HEK293 (cell line): Measurements from ENCODE around the gene ERAP2.

ENCODE experiments used
- CTCF ChIA-PET: fragments of 350-600 bp; formaldehyde crosslinking; extraction: SDS; loops from one replicate; lab custom pipeline; 2021; ENCODE audit warnings: antibody characterized with exemption; lab: Yijun Ruan, JAX
- POLR2A ChIA-PET: fragments of 300-600 bp; formaldehyde crosslinking; extraction: SDS; loops from one replicate; lab custom pipeline; 2020; ENCODE audit warnings: antibody characterized with exemption, inconsistent platforms; lab: Yijun Ruan, JAX
- H3K27ac ChIP-seq: fragments of 200-500 bp; sonication (Bioruptor generic); 2 replicates; pipeline ENCODE4 v1.5.1; 2014; ENCODE audit warnings: low read depth, low read length, control low read depth, inconsistent platforms; ENCODE audit errors: extremely low read depth
- H3K36me3 ChIP-seq, 2 experiments: fragments of 200-500 bp in 1 of 2; sonication (Bioruptor generic) in 1 of 2; 1 replicate in 1 of 2; 2 replicates in 1 of 2; pipeline ENCODE4 v1.5.1; 2014 to 2017; ENCODE audit warnings: inconsistent platforms in 2 of 2, low read length in 2 of 2; ENCODE audit not compliant: control insufficient read depth in 2 of 2, insufficient read depth in 1 of 2
- H3K4me1 ChIP-seq: fragments of 200-500 bp; sonication (Bioruptor generic); 2 replicates; pipeline ENCODE4 v1.5.1; 2014; ENCODE audit warnings: mild to moderate bottlenecking, low read length, inconsistent platforms; ENCODE audit not compliant: control insufficient read depth, insufficient read depth
- H3K4me3 ChIP-seq: 2 replicates; pipeline ENCODE4 v1.5.1; 2011; ENCODE audit warnings: low read depth, mild to moderate bottlenecking, control low read depth, low read length, moderate library complexity
- H3K9me3 ChIP-seq: fragments of 200-500 bp; sonication (Bioruptor generic); 2 replicates; pipeline ENCODE4 v1.5.1; 2014; ENCODE audit warnings: low read depth, low read length, inconsistent platforms; ENCODE audit not compliant: control insufficient read depth, insufficient read depth
- AEBP2 ChIP-seq: fragments of 450-650 bp; formaldehyde crosslinking; IDR thresholded peaks from 2 replicates; pipeline ENCODE4 v1.5.1; 2016; ENCODE audit warnings: missing biosample characterization, missing genetic modification characterization, borderline replicate concordance
- GLI2 ChIP-seq: fragments of 450-650 bp; formaldehyde crosslinking; IDR thresholded peaks from 2 replicates; pipeline ENCODE4; 2017; ENCODE audit warnings: missing biosample characterization, missing genetic modification characterization, low read depth, borderline replicate concordance
- HOXC10 ChIP-seq: sonication (generic); formaldehyde crosslinking; IDR thresholded peaks from 2 replicates; pipeline ENCODE4 v1.8.1; 2023; ENCODE audit warnings: mild to moderate bottlenecking, missing genetic modification reagents
- KLF7 ChIP-seq: fragments of 450-650 bp; formaldehyde crosslinking; IDR thresholded peaks from 2 replicates; pipeline ENCODE4 v1.5.1; 2016; ENCODE audit warnings: missing biosample characterization, missing genetic modification characterization, borderline replicate concordance
- MYNN ChIP-seq: fragments of 450-650 bp; formaldehyde crosslinking; IDR thresholded peaks from 2 replicates; pipeline ENCODE4 v1.5.1; 2016; ENCODE audit warnings: missing biosample characterization, missing genetic modification characterization, borderline replicate concordance
- OSR2 ChIP-seq: fragments of 450-650 bp; formaldehyde crosslinking; IDR thresholded peaks from 2 replicates; pipeline ENCODE4 v1.5.1; 2016; ENCODE audit warnings: missing biosample characterization, missing genetic modification characterization
- PRDM1 ChIP-seq: fragments of 450-650 bp; formaldehyde crosslinking; IDR thresholded peaks from 2 replicates; pipeline ENCODE4; 2016; ENCODE audit warnings: missing biosample characterization, missing genetic modification characterization
- REPIN1 ChIP-seq: fragments of 450-650 bp; formaldehyde crosslinking; IDR thresholded peaks from 2 replicates; pipeline ENCODE4 v1.5.1; 2017; ENCODE audit warnings: missing biosample characterization, missing genetic modification characterization, low read depth
- ZBTB10 ChIP-seq: fragments of 450-650 bp; formaldehyde crosslinking; IDR thresholded peaks from 2 replicates; pipeline ENCODE4 v1.5.1; 2016; ENCODE audit warnings: missing biosample characterization, missing genetic modification characterization
- ZFHX2 ChIP-seq: fragments of 450-650 bp; formaldehyde crosslinking; conservative IDR thresholded peaks from 2 replicates; pipeline ENCODE4 v1.5.1; 2016; ENCODE audit warnings: missing biosample characterization, missing genetic modification characterization
- ZNF10 ChIP-seq: fragments of 450-650 bp; formaldehyde crosslinking; IDR thresholded peaks from 2 replicates; pipeline ENCODE4 v1.5.1; 2017; ENCODE audit warnings: missing biosample characterization, missing genetic modification characterization
- ZNF138 ChIP-seq: fragments of 450-650 bp; formaldehyde crosslinking; IDR thresholded peaks from 2 replicates; pipeline ENCODE4 v1.5.1; 2016; ENCODE audit warnings: missing biosample characterization, missing genetic modification characterization, borderline replicate concordance
- ZNF473 ChIP-seq: fragments of 450-650 bp; formaldehyde crosslinking; IDR thresholded peaks from 2 replicates; pipeline ENCODE4 v1.5.1; 2017; ENCODE audit warnings: missing biosample characterization, missing genetic modification characterization
- ZNF585B ChIP-seq: fragments of 450-650 bp; formaldehyde crosslinking; IDR thresholded peaks from 2 replicates; pipeline ENCODE4 v1.5.1; 2016; ENCODE audit warnings: missing biosample characterization, missing genetic modification characterization
- ZNF670 ChIP-seq: fragments of 450-650 bp; formaldehyde crosslinking; IDR thresholded peaks from 2 replicates; pipeline ENCODE4 v1.5.1; 2016; ENCODE audit warnings: missing biosample characterization, missing genetic modification characterization, low read depth
- ZNF768 ChIP-seq: fragments of 450-650 bp; formaldehyde crosslinking; IDR thresholded peaks from 2 replicates; pipeline ENCODE4 v1.5.1; 2018; ENCODE audit warnings: missing biosample characterization, mild to moderate bottlenecking, missing genetic modification characterization
- ZSCAN30 ChIP-seq: fragments of 450-650 bp; IDR thresholded peaks from 2 replicates; pipeline ENCODE4 v1.5.1; 2018; ENCODE audit warnings: missing biosample characterization, mild to moderate bottlenecking, missing genetic modification characterization, moderate library complexity
- TF ChIP-seq, protein P1 (sequence below): fragments of 450-650 bp; formaldehyde crosslinking; optimal IDR thresholded peaks from 2 replicates; pipeline ENCODE3; 2016; ENCODE audit warnings: missing biosample characterization, mild to moderate bottlenecking, missing genetic modification characterization
- TF ChIP-seq, protein P2 (sequence below): fragments of 450-650 bp; formaldehyde crosslinking; IDR thresholded peaks from 2 replicates; pipeline ENCODE4 v1.5.1; 2016; ENCODE audit warnings: missing biosample characterization, missing genetic modification characterization, borderline replicate concordance
- TF ChIP-seq, protein P3 (sequence below): fragments of 450-650 bp; formaldehyde crosslinking; IDR thresholded peaks from 2 replicates; pipeline ENCODE4 v1.5.1; 2016; ENCODE audit warnings: missing biosample characterization, missing genetic modification characterization

ERAP2 gene

DNA sequence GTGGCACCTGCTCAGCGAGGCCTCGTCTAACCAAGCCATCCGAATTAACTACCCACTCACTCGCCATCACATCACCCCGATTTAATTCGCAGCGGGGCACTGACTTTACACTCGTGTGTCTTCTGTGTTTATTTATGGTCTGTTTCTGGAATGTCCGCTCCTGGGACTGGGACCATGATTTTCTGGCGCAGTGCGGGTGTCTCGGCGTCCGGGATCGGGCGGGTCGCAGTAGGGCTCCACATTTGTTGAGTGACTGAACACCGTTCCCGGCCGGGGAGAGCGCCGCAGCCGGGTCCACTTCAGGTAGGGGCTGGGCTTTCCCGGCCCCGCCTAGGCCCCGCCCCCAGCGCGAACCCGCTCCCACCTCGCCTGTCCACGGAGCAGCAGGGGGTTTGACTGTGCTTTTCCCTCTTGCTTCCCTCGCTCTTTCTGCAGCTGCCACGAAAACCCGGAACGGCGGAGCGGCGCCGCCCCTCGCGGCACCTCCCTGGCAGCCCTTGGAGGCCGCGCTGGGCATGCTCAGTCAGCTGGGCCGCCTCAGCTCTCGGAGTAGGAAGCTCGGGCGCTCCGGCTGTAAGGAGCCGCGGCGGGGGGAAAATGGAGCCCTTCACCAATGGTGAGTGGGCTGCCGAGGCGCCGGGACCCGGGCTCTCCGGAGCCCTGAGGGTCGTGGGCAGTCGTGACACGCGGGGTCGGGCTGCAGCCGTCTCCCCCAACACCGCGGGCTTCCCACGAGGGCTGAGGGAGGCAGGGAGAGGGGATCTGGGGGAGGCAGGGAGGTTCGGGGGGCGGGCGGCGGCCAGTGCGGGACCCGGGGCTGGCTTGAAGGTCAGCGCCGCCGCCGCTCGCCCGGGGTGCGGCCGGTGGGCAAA, 59.5 kb downstream of the ERAP2 start, which contains the start of gene LNPEP:
TSS of gene LNPEP (plus strand) at position 522 of the 872 bp plus-strand sequence. CDS start at position 598, 76 bp downstream.
- H3K36me3 ChIP-seq: no peaks in the 10 kb centered on the region
- no peaks in the 10 kb centered on the region for H3K9me3 ChIP-seq
- POLR2A ChIA-PET: interaction anchor here (0.6 to 1.2 kb wide), 11 partner anchors 27 to 1999 kb away, joined by 3 to 8 read pairs (median 3); partner anchors contain the start of gene ERAP2
- peak within 1 kb of the TSS; percentile 94 for H3K4me3 ChIP-seq
- peaks cover 15% of the 10 kb centered on the region for H3K4me1 ChIP-seq
- CTCF ChIA-PET: interaction anchor here (0.6 to 1.0 kb wide), 3 partner anchors 57 to 204 kb away, joined by 3 to 4 read pairs (median 3); no protein-coding TSS in a partner anchor
- peak within 1 kb of the TSS; percentile 97 for H3K27ac ChIP-seq
- peak; percentile 82 for TF ChIP-seq PRDM1 (tag by site-specific recombination)
- TF ChIP-seq ZNF585B: no peak
- TF ChIP-seq ZNF10 (tag by site-specific recombination): peak; percentile 25; the same call in 1 of the 2 replicates
- no peak; the same call in 1 of the 2 replicates for TF ChIP-seq GLI2 (tag by site-specific recombination)
- TF ChIP-seq KLF7 (tag by site-specific recombination): peak; percentile 98
- TF ChIP-seq, protein P1, sequence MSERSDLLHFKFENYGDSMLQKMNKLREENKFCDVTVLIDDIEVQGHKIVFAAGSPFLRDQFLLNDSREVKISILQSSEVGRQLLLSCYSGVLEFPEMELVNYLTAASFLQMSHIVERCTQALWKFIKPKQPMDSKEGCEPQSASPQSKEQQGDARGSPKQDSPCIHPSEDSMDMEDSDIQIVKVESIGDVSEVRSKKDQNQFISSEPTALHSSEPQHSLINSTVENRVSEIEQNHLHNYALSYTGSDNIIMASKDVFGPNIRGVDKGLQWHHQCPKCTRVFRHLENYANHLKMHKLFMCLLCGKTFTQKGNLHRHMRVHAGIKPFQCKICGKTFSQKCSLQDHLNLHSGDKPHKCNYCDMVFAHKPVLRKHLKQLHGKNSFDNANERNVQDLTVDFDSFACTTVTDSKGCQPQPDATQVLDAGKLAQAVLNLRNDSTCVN (tag by site-specific recombination): peak; percentile 86
- TF ChIP-seq HOXC10 (CRISPR knock-in tag): no peak
- TF ChIP-seq, protein P2, sequence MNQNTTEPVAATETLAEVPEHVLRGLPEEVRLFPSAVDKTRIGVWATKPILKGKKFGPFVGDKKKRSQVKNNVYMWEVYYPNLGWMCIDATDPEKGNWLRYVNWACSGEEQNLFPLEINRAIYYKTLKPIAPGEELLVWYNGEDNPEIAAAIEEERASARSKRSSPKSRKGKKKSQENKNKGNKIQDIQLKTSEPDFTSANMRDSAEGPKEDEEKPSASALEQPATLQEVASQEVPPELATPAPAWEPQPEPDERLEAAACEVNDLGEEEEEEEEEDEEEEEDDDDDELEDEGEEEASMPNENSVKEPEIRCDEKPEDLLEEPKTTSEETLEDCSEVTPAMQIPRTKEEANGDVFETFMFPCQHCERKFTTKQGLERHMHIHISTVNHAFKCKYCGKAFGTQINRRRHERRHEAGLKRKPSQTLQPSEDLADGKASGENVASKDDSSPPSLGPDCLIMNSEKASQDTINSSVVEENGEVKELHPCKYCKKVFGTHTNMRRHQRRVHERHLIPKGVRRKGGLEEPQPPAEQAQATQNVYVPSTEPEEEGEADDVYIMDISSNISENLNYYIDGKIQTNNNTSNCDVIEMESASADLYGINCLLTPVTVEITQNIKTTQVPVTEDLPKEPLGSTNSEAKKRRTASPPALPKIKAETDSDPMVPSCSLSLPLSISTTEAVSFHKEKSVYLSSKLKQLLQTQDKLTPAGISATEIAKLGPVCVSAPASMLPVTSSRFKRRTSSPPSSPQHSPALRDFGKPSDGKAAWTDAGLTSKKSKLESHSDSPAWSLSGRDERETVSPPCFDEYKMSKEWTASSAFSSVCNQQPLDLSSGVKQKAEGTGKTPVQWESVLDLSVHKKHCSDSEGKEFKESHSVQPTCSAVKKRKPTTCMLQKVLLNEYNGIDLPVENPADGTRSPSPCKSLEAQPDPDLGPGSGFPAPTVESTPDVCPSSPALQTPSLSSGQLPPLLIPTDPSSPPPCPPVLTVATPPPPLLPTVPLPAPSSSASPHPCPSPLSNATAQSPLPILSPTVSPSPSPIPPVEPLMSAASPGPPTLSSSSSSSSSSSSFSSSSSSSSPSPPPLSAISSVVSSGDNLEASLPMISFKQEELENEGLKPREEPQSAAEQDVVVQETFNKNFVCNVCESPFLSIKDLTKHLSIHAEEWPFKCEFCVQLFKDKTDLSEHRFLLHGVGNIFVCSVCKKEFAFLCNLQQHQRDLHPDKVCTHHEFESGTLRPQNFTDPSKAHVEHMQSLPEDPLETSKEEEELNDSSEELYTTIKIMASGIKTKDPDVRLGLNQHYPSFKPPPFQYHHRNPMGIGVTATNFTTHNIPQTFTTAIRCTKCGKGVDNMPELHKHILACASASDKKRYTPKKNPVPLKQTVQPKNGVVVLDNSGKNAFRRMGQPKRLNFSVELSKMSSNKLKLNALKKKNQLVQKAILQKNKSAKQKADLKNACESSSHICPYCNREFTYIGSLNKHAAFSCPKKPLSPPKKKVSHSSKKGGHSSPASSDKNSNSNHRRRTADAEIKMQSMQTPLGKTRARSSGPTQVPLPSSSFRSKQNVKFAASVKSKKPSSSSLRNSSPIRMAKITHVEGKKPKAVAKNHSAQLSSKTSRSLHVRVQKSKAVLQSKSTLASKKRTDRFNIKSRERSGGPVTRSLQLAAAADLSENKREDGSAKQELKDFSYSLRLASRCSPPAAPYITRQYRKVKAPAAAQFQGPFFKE (tag by site-specific recombination): no peak
- peak; percentile 41 for TF ChIP-seq ZFHX2
- TF ChIP-seq ZNF670 (tag by site-specific recombination): no peak
- TF ChIP-seq ZNF138 (tag by site-specific recombination): no peak
- TF ChIP-seq OSR2: 0 out of 2 replicates have a peak, but pooled peaks have one; percentile 39
- no peak for TF ChIP-seq MYNN
- TF ChIP-seq ZSCAN30 (tag by site-specific recombination): peak; percentile 97
- TF ChIP-seq AEBP2: no peak
- no peak for TF ChIP-seq ZNF768 (tag by site-specific recombination)
- TF ChIP-seq ZBTB10: peak; percentile 72; the same call in 1 of the 2 replicates
- TF ChIP-seq, protein P3, sequence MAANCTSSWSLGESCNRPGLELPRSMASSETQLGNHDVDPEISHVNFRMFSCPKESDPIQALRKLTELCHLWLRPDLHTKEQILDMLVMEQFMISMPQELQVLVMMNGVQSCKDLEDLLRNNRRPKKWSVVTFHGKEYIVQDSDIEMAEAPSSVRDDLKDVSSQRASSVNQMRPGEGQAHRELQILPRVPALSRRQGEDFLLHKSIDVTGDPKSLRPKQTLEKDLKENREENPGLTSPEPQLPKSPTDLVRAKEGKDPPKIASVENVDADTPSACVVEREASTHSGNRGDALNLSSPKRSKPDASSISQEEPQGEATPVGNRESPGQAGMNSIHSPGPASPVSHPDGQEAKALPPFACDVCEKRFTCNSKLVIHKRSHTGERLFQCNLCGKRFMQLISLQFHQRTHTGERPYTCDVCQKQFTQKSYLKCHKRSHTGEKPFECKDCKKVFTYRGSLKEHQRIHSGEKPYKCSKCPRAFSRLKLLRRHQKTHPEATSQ (tag by site-specific recombination): no peak
- peak; percentile 16; the same call in 1 of the 2 replicates for TF ChIP-seq REPIN1 (tag by site-specific recombination)
- no peak for TF ChIP-seq ZNF473 (tag by site-specific recombination)
